GM12891 (cell line): ENCODE measurements around the gene TXNL1.
"Not testable (repeated sequence)": the region's sequence is repeated elsewhere in the genome, so short reads cannot be mapped to it uniquely, and the experiment has no call there.

Experiments used
- DNase-seq: peaks from one replicate; pipeline ENCODE4 v3.0.0; 2011; ENCODE audit warnings: low spot score; ENCODE audit not compliant: insufficient read length
- FAIRE-seq: peaks from 2 replicates; lab custom pipeline; 2011; peaks lifted over from hg19 to GRCh38; lab: Jason Lieb, UNC
- PAX5 ChIP-seq: IDR thresholded peaks from 2 replicates; pipeline ENCODE4 v1.6.1; 2011; ENCODE audit warnings: low read length, moderate library complexity, mild to moderate bottlenecking; ENCODE audit not compliant: insufficient read depth, severe bottlenecking
- POLR2A ChIP-seq: IDR thresholded peaks from 2 replicates; pipeline ENCODE4 v1.6.1; 2011; ENCODE audit warnings: low read depth, low read length, control low read depth
- POLR2AphosphoS5 ChIP-seq: IDR thresholded peaks from 2 replicates; pipeline ENCODE4 v1.6.1; 2011; ENCODE audit warnings: low read depth, low read length, control low read depth
- POU2F2 ChIP-seq: IDR thresholded peaks from 2 replicates; pipeline ENCODE4 v1.6.1; 2011; ENCODE audit warnings: low read depth, mild to moderate bottlenecking, control low read depth, low read length, moderate library complexity
- SPI1 ChIP-seq: IDR thresholded peaks from 2 replicates; pipeline ENCODE4 v1.6.1; 2011; ENCODE audit warnings: low read depth, low read length, control low read depth
- TAF1 ChIP-seq: IDR thresholded peaks from 2 replicates; pipeline ENCODE4 v1.6.1; 2011; ENCODE audit warnings: low read depth, low read length, control low read depth

Gene TXNL1

DNA sequence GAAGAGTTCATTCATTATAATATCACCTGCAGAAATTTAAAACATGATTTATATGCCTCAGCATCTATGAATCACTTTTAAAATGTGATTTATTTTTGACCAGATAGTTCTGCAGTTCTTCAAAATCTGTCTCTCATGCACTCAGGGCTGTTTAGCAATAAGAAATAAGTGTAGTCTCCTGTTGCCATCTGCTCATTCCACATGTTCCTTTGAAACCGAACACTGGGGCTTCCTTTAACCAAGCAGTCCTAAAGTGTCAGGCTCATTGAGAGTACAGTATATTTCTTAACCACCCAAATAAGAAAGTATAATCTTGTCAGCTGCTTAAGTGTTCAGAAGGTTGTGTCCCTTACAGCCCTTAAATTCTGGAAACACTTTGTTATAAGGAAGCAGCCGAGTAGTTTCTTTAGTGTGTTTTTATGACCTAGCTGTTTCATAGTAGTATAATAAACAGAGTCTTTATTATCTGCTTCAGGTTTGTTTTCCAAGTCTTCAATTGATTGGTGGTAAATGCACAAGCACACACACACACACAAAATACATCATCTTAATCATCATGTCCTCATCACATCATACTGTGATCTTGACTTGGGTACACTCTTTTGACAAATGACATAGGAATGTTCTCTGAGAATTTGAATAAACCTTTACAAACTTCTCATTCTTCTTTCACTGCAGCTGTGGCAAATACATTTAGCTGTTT is 23.1 kb upstream of the TXNL1 start:
- no peak for TF ChIP-seq TAF1
- FAIRE-seq: no peak

DNA sequence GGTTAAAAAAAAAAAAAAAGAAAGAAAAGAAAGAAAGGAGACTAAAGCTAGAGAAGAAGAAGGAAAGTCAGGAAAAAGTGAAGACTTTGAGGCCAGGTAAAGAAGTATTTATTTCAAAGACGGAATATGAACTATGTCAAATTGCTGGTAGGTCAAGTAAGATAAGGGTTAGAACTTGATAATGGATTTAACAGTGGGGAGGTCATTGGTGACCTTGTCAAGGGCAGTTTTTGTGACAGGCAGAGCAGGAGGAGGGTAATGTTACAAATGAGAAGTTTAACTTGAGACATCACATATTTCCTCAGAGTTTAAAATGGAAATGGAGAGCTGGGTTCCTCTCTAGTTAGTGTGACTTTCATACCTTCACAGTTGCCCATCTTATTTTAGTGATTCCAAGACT is 22.3 kb upstream of the TXNL1 start:
- no peak for TF ChIP-seq POU2F2
- DNase-seq: no peak
- no peak for FAIRE-seq

More for the DNA sequence above, 23.1 kb upstream of the TXNL1 start:
- no peak for DNase-seq

DNA sequence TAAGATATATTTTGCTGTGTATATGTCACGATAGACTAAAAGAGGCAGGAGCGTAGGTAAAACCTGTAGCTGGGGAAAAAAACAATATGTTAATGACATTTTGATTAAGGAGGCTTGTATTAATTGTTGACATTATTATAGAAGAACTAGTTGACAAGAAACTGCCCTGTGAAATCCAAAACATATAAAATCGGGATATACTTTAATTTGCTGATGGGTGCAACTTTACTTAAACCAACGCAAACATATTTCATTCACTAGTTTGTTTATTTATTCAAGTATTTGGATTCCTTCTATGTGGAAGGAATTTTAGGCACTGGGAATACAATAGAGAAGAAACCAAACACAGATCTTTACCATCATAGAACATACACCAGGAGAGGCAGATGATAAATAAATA is 20.7 kb upstream of the TXNL1 start:
- DNase-seq (no peak), FAIRE-seq (no peak)
- no peak for TF ChIP-seq POLR2AphosphoS5
- TF ChIP-seq POLR2A: no peak
- no peak for TF ChIP-seq SPI1
- TF ChIP-seq POU2F2: no peak
- TF ChIP-seq PAX5: no peak
- TF ChIP-seq TAF1: no peak

DNA sequence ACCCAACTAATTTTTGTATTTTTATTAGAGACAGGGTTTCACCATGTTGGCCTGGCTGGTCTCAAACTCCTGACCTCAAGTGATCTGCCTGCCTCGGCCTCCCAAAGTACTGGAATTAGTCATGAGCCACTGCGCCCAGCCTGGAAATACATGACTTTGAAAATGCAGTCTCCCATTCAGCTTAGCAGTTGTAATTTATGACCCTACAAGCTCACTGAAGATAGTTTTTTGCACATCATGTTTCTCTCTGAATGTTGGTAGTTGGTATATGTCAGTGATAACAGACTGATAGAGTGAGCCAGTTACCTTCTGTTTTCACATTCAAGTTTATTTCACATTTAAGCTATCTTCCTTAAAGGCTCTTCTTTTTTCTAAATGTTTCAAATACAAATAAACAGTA is 19.9 kb upstream of the TXNL1 start:
- DNase-seq (no peak), FAIRE-seq (no peak)
- TF ChIP-seq POLR2A (no peak), POLR2AphosphoS5 (no peak), SPI1 (no peak), TAF1 (no peak), PAX5 (no peak), POU2F2 (no peak)

DNA sequence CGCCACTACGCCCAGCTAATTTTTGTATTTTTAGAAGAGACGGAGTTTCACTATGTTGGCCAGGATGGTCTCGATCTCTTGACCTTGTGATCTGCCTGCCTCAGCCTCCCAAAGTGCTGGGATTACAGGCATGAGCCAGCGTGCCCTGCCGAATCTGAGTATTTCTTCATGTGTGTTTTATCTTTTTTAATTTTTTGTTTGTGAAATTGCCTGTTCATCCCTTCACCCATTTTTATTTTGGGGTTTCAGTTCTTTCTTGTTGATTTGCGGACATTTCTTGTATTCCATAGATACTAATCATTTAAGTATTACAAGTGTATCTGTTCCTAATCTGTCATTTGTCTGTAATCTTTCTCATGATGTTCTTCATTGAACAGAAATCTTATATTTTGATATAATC is 15.9 kb upstream of the TXNL1 start:
- DNase-seq, FAIRE-seq: not testable (repeated sequence)

DNA sequence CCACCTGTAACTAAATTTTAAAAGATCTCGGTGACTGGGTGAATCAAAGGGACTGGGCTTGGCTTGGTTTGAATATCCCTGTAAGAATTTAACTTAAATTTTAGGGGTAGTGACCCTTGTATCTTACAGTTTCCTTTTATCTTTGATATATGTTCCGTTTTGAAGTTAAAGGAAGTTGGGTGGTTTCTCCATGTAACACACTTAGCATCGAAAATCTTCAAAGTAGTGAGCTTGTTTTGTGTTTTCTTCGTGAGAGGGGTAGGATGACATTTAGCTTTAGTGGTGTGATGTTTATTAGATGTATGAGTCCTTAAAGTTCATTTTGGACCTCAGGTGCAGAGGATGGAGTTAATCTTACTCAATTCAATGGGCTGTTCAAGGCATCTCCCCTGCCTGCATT is 14.4 kb upstream of the TXNL1 start:
- FAIRE-seq (no peak), DNase-seq (no peak)
- TF ChIP-seq POU2F2 (no peak), POLR2A (no peak), SPI1 (no peak), TAF1 (no peak), POLR2AphosphoS5 (no peak)

DNA sequence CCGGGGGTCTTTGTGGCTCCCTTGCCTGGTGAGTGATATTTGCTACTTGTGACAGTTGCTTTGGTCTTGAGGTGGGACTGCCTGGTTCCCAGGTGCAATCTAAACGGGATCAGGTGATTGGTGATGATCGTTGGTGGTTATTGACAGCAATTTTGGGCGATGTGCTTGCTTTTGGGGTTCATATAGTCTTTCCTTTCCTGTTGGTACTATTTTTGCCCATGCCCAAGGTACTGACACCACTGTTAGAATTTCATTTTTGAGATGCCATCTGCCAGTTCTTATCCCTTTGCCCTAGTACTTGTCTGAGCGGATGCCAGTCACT is 13.3 kb upstream of the TXNL1 start:
- no peak for DNase-seq
- TF ChIP-seq POLR2A (no peak), PAX5 (no peak), POLR2AphosphoS5 (no peak), TAF1 (no peak), SPI1 (no peak), POU2F2 (no peak)
- no peak for FAIRE-seq

DNA sequence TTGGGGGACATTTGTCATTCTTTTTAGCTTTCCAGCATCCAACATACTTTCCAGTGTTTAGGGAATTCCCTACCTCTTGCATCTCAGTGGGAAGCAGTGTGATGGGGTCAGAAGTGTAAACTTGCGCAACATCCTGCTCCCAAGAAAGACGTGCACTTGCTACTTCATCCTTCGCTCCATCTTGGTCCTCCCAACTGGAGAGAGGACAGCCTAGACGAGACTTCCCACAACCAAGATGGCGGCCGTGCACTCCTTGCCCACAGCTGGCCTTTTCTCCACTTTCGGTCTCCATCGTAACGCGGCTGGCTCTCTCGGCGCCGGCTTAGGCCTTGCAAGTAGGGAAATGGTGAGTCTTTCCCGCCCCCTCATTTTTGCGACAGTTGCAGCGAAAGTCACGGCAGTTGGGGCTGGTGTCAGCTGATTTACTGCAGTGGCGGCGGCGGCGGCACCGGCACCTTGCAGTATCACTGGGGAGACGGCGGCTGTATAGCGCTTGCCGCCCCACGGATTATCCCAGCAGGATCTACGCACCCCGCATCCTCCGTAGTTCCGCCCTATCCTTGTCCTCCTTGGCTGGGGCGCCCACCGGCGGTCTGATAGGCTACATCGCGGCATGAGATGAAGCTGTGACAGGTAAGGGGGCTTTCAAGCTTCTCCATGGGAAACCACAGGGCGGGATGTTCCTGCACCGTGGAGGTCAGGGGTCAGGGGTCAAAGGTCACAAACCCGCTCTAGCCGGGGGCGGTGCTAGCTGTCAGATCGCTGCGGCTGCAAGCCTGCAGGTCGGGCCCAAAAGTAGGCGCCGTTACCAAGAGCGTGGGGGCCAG is 12.8 kb upstream of the TXNL1 start, which contains the start of gene WDR7:
Gene WDR7 (plus strand): TSS at position 416 of the 827 bp plus-strand sequence. CDS start 21,157 bp downstream, outside the sequence.
- TF ChIP-seq SPI1: no peak
- TF ChIP-seq PAX5: no peak
- peak; percentile 55; the same call in 1 of the 2 replicates for TF ChIP-seq POLR2AphosphoS5
- peak; percentile 94 for TF ChIP-seq POU2F2
- peak; percentile 69 for TF ChIP-seq POLR2A
- TF ChIP-seq TAF1: peak; percentile 60; the same call in 1 of the 2 replicates
- FAIRE-seq (peak; percentile 99), DNase-seq (peak; percentile 39)

DNA sequence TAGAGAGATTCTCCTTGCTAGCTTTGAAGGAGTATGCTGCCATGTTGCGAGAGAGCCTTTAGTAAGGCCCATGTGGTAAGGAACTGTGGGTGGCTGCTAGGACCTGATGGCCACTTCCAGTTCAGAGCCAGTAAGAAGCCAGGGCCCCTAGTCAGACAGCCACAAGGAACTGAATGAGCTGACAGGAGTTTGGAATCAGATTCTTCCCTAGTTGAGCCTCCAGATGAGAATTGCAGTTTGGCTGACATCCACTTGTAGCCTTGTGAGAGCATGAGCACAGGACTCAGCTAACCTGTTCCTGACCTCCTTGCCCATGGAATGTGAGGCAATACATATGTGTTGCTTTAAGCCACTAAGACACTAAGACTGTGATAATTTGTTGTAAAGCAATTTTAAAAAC is 11.6 kb upstream of the TXNL1 start:
- FAIRE-seq (no peak), DNase-seq (no peak)
- TF ChIP-seq TAF1: no peak

DNA sequence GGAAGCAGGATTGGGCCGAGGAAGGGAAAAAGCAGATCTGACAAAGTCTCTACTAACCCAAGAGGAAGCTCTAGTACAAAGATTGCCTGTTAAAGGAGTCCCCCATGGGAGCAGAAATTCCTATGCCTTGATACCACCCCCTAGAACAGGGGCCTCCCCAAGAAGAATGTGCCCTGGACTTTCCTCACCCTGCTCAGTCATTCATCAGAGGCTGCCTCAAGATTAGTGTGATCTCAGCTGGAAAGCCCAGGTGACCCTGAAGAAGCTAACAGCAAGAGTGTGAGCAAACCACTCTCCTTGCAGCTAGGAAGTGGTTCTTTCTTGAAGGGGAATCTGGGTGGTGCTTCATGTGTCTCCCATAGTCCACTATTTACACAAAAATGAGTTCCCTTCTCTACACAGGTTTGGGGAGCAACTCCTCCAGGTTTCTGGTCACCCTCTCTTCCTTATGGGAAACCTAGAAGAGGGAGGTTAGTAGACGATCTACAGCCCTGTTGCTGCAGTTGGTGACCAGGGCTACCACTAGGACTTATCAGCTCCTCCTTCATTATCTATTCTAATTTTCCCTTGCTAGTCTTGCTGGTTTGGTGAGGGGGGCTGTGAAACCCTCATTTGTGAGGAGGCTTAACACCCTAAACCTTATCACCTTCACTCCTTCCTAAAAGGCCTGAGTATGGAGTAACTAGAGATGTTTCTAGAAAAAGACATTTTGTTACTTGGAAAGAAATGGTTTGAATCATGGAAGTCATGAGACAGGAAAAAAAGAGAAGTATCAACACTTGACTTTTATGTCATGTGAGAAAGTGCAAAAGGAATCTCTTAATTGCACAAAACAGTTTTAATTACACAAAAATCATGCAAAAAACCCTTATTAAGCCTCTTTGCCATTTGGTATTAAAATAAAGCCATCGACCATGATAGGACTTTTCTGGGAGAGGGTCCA is 9.8 kb upstream of the TXNL1 start:
- TF ChIP-seq PAX5 (no peak), POLR2AphosphoS5 (no peak), POU2F2 (no peak), POLR2A (no peak), SPI1 (no peak), TAF1 (no peak)
- no peak for DNase-seq
- no peak for FAIRE-seq

DNA sequence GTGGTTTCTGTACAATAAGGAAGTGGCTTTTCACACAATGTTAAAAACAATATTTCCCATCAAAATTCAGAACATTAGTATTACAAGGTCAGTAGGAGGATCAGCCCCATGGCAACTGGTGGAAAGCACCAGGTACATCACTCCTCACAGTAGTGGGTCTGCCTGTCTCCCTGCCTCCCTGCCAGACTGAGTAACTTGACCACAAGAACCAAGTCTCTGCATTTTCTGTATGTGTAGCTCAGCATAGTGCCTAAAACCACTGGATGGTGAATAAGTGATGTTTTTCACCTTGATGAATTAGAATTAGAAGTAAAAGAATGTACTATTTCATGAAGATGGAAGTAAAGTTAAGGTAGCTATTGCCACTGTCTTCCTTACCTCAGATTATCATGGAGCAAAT is 8.7 kb upstream of the TXNL1 start:
- TF ChIP-seq POLR2A (no peak), POU2F2 (no peak), TAF1 (no peak), SPI1 (no peak), POLR2AphosphoS5 (no peak), PAX5 (no peak)
- DNase-seq (no peak), FAIRE-seq (peak; percentile 65)
